Panc1 (cell line): ENCODE data around the gene ASB6. TPM values are rescaled to one million over a fixed set of nuclear protein-coding genes. Genes with fewer than 3 reads are reported as not detected.
A peak's percentile ranks its signal among the peaks of the same experiment; 100 is the strongest.
"Not testable (repeated sequence)": the region's sequence is repeated elsewhere in the genome, so short reads cannot be mapped to it uniquely, and the experiment has no call there.

ENCODE experiments used
- ATAC-seq: fragments of 200-7000 bp; cut with Tn5 transposase; 2 replicates; pipeline ENCODE4 v1.9.1; 2020; ENCODE audit warnings: mild to moderate bottlenecking, moderate library complexity
- BruUV-seq: library from RNA; stranded (reverse); fragments of 400-500 nt; replicated peaks from 2 replicates; lab custom pipeline; 2021; lab: Mats Ljungman, UMichigan
- CTCF ChIA-PET: fragments of 300-600 bp; sonication (Branson Sonifier 250); formaldehyde crosslinking; loops from one replicate; lab custom pipeline; 2022; ENCODE audit warnings: antibody characterized with exemption; lab: Charles Lee
- POLR2A ChIA-PET: fragments of 300-600 bp; sonication (Branson Sonifier 250); formaldehyde crosslinking; loops from one replicate; lab custom pipeline; 2022; ENCODE audit warnings: antibody characterized with exemption; lab: Charles Lee
- DNase-seq: peaks from one replicate; pipeline ENCODE4 v3.0.0-alpha.2; 2010; ENCODE audit warnings: low read depth, low spot score
- H3K27ac ChIP-seq: 2 replicates; pipeline ENCODE4 v1.5.1; 2011; ENCODE audit warnings: mild to moderate bottlenecking, low read length, inconsistent platforms
- H3K27me3 ChIP-seq: fragments of 200-500 bp; sonication (Bioruptor generic); 2 replicates; pipeline ENCODE4 v1.6.0; 2014; ENCODE audit warnings: low read length, inconsistent platforms; ENCODE audit not compliant: control insufficient read depth, insufficient read depth
- H3K36me3 ChIP-seq: fragments of 200-500 bp; sonication (Bioruptor generic); 2 replicates; pipeline ENCODE4 v1.5.1; 2014; ENCODE audit warnings: inconsistent platforms, mild to moderate bottlenecking, low read length, moderate library complexity; ENCODE audit not compliant: control insufficient read depth, insufficient read depth
- H3K4me1 ChIP-seq: 2 replicates; pipeline ENCODE4 v1.5.1; 2011; ENCODE audit warnings: inconsistent platforms, mild to moderate bottlenecking, low read length, moderate library complexity; ENCODE audit not compliant: control insufficient read depth, insufficient read depth
- H3K4me3 ChIP-seq, 2 experiments: 2 replicates each; pipeline ENCODE4 v1.5.1; 2011 to 2012; ENCODE audit warnings: low read depth in 2 of 2, low read length in 2 of 2, mild to moderate bottlenecking in 2 of 2, inconsistent platforms in 1 of 2, moderate library complexity in 1 of 2
- H3K9me3 ChIP-seq: fragments of 200-500 bp; sonication (Bioruptor generic); 2 replicates; pipeline ENCODE4 v1.5.1; 2014; ENCODE audit warnings: low read depth, mild to moderate bottlenecking, inconsistent platforms, low read length, moderate library complexity; ENCODE audit not compliant: control insufficient read depth, insufficient read depth
- CTCF ChIP-seq: fragments of 450-650 bp; IDR thresholded peaks from 2 replicates; pipeline ENCODE4 v1.5.1; 2017; ENCODE audit warnings: mild to moderate bottlenecking
- POLR2AphosphoS5 ChIP-seq: IDR thresholded peaks from 2 replicates; pipeline ENCODE4 v1.6.1; 2012; ENCODE audit warnings: mild to moderate bottlenecking, low read depth, low read length, moderate library complexity
- REST ChIP-seq, 2 experiments: IDR thresholded peaks; 2 replicates each; pipeline ENCODE4 v1.6.1; 2011 to 2012; ENCODE audit warnings: low read depth in 2 of 2, control low read depth in 1 of 2, low read length in 1 of 2, mild to moderate bottlenecking in 1 of 2, moderate library complexity in 1 of 2; ENCODE audit not compliant: insufficient read depth in 1 of 2
- SIN3A ChIP-seq: IDR thresholded peaks from 2 replicates; pipeline ENCODE4 v1.6.1; 2012; ENCODE audit warnings: low read depth, mild to moderate bottlenecking, low read length, moderate library complexity, borderline replicate concordance; ENCODE audit not compliant: insufficient read depth
- TCF7L2 ChIP-seq: IDR thresholded peaks from 2 replicates; pipeline ENCODE4 v1.6.1; 2011; ENCODE audit warnings: mild to moderate bottlenecking, low read depth, low read length, inconsistent platforms
- in situ Hi-C: cut with HindIII; loops from 2 replicates; pipeline ENCODE4 v1.10.0; 2016; ENCODE audit warnings: low sequenced_read_pairs, low pct_unique_long_range_greater_than_20kb
- intact Hi-C: fragments of 100-400 bp; cut with micrococcal nuclease; formaldehyde crosslinking; loops from one replicate; pipeline ENCODE4 v1.10.0; 2022; ENCODE audit not compliant: unreplicated experiment
- total RNA-seq: library from RNA; stranded (reverse); gene quantifications from one replicate; pipeline ENCODE4 v1.2.1, GENCODE V29; 2021; ENCODE audit not compliant: unreplicated experiment

ASB6 gene
- total RNA-seq, 1 experiment from 2014 or later: 14.3 TPM

- H3K9me3 ChIP-seq: no peaks in the 10 kb centered on the region
- intact Hi-C loops: no loop called here
- H3K4me1 ChIP-seq: no peaks in the 10 kb centered on the region
- H3K36me3 ChIP-seq: no peaks in the 10 kb centered on the region
- ChIA-PET CTCF (no interaction called here), POLR2A (no interaction called here)
- in situ Hi-C loops: no loop called here
- TF ChIP-seq REST (IDR thresholded peaks at IDR 0.05; ENCODE audit: insufficient read depth in 1 of 2, low read depth in 2 of 2, low read length in 1 of 2) (no peak), TCF7L2 (no peak), CTCF (no peak), POLR2AphosphoS5 (no peak)
- no TSS peak for BruUV-seq
- peak overlapping the region; percentile 35 to 45 for H3K4me3 ChIP-seq
- no peaks in the 10 kb centered on the region for H3K27me3 ChIP-seq
- peak; percentile 74 for ATAC-seq
- DNase-seq: no peak
- no peak overlapping the region for H3K27ac ChIP-seq
Observed at GRCh38 chr9:129664746-129665388, 22.9 kb upstream of the ASB6 start.

GRCh38 chr9:129662239-129662638 lies 20.3 kb upstream of the ASB6 start:
- H3K4me1 ChIP-seq, H3K27ac ChIP-seq, CTCF ChIA-PET, in situ Hi-C loops, H3K36me3 ChIP-seq, H3K27me3 ChIP-seq, BruUV-seq, H3K9me3 ChIP-seq, ATAC-seq, intact Hi-C loops, POLR2A ChIA-PET, DNase-seq, H3K4me3 ChIP-seq: not testable (repeated sequence)

- CTCF ChIA-PET: no interaction called here
- no peak for TF ChIP-seq CTCF
- TF ChIP-seq REST (IDR thresholded peaks at IDR 0.05; ENCODE audit: insufficient read depth in 1 of 2, low read depth in 2 of 2, low read length in 1 of 2): no peak
- TF ChIP-seq SIN3A: no peak
- TF ChIP-seq TCF7L2: no peak
- no peak for TF ChIP-seq POLR2AphosphoS5
- ATAC-seq (no peak), DNase-seq (no peak)
- no peaks in the 10 kb centered on the region for H3K36me3 ChIP-seq
- no peaks in the 10 kb centered on the region for H3K9me3 ChIP-seq
- in situ Hi-C loops: no loop called here
- POLR2A ChIA-PET: no interaction called here
- no peak overlapping the region for H3K27ac ChIP-seq
- H3K4me3 ChIP-seq: no peak overlapping the region
- peaks cover 3% of the 10 kb centered on the region; the same call in 1 of the 2 replicates for H3K4me1 ChIP-seq
- no peaks in the 10 kb centered on the region for H3K27me3 ChIP-seq
- intact Hi-C loops: no loop called here
- BruUV-seq: no TSS peak
Observed at GRCh38 chr9:129661029-129661428, 19.1 kb upstream of the ASB6 start.
